Suppressor macrophage (primary cell): Measurements from ENCODE around the gene CLEC5A.
"Not testable (repeated sequence)": the region's sequence is repeated elsewhere in the genome, so short reads cannot be mapped to it uniquely, and the experiment has no call there.

ENCODE experiments used
- DNase-seq, 4 experiments: peaks; one replicate each; pipeline ENCODE4 v3.0.0-alpha.2; 2020 to 2022

CLEC5A gene

DNA sequence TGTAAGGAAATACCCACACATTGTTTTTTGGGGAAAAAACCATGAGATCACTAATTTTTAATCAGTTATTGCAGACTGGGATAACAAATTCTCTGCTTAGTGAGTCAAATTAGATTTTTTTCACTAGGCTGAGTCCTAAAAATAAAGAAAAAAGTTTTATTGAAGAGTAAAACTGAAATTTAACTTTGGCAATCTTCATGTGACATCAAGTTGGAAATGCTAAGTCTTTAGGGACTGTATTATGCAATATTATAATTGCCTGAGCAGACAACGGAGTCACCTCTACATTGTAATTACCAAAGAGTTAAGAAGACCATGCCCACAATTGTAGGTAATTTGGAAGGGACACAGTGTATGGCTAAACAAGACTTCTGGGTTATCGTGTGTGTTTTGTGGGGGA lies 2.2 kb upstream of the CLEC5A start:
- peak in 1 of 4 experiments; percentile 7 for DNase-seq

DNA sequence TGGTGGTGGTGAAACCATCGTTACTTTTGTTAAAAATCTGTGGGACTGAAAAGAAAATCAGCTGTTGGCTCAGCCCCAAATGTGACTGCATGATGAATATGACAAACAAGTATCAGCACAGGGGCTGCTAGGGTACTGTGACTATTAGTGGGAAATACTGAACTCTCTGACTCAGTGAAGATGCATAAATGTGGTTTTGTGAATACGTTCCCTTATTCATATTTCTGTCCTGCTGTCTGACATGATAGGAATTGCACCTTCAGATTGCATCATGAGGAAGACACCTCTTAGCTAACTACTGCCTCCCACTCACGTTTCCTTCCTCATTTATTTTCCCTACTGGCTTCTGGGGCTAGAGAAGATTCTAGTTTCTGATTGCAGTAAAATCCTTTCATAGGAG lies 1.4 kb downstream of the CLEC5A start:
- peak; percentile 74 to 96 (median 84) for DNase-seq

DNA sequence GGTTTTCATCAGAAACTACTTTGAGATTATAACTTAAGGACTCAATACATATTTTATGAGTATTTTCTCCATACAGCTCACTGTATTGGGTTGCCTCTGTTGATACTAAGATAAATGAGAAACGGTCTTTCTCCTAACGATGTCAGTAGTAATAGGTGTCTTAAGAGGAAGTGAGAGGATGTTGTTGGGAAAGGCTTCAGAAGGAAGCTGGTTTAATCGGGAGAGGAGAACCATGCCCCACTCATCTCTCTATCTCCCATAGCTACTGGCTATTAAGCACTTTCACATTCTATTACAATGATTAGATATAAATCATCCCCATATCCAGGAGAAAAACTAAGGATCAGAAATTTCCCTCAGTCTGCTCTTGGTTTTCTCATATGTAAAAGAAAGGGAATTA lies 2.0 kb downstream of the CLEC5A start:
- peak in 3 of 4 experiments; percentile 46 to 61 (median 59) for DNase-seq

DNA sequence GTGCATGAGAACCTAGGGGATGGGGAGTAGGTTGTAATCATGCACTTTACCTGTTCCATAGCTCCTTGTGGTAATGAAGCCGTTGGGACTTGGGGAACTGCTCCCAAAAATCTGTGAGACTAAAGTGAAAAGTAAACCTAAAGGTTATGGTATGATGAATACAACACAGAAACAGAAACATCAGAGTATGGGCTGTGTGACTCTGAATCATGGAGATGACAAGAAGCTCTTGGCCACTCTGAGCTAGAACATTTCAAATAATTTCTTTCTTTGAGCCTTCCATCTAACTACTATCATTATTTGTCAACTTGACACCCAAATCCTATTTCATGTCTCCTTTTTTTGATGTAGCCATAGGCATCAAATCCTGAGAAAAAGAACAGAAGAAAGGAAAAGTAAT lies 2.9 kb downstream of the CLEC5A start:
- DNase-seq, result peak in 1 of 4 experiments; percentile 6

DNA sequence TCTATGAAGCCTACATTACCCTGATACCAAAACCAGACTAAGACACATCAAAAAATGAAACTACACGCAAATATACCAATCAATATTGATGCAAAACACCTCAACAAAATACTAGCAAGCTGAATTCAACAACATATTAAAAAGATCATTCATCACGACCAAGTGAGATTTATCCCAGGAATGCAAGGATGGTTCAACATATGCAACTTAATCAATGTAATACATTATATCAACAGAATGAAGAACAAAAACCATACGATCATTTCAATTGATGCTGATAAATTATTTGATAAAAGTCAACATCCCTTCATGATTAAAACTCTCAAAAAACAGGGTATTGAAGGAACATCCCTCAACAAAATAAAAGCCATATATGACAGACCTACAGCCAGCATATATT lies 5.7 kb downstream of the CLEC5A start:
- peak in 1 of 4 experiments; percentile 9 for DNase-seq

DNA sequence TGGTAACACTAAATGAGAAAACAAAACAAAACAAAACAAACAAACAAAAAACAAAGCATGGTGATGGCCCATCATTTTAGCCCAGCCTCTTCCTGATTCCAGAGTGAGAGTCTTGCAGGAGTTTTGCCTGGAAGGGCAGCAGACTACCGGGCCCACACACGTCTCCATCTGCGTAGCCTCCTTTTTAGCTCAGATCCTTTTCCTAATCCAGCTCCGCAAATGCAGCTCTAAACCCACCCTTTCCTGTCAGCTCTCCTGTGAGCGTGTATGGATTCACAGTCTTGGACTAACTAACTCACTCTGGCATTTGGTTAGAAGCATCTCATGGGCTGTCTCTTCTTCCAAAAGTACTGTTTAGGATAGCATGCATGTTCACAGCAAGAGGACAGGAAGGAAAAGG lies 16.6 kb downstream of the CLEC5A start:
- no peak for DNase-seq

DNA sequence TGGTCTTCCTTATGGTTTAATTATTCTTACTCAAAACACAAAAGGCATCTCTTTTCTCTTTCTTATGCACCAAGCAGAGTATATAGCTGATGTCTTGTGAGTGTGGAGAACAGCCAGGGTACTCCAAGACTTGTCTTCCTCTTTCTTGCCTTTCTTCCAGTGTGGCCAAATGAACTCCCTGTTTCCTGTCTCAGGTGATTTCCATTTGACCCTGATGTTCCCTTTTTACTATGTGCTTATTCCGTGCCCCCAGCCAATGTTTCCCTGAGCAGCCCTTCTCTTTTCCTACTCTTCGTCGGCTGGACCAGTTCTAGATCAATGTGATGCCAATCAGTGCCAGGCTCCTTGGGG lies 18.0 kb downstream of the CLEC5A start:
- peak in 1 of 4 experiments; percentile 5 for DNase-seq

DNA sequence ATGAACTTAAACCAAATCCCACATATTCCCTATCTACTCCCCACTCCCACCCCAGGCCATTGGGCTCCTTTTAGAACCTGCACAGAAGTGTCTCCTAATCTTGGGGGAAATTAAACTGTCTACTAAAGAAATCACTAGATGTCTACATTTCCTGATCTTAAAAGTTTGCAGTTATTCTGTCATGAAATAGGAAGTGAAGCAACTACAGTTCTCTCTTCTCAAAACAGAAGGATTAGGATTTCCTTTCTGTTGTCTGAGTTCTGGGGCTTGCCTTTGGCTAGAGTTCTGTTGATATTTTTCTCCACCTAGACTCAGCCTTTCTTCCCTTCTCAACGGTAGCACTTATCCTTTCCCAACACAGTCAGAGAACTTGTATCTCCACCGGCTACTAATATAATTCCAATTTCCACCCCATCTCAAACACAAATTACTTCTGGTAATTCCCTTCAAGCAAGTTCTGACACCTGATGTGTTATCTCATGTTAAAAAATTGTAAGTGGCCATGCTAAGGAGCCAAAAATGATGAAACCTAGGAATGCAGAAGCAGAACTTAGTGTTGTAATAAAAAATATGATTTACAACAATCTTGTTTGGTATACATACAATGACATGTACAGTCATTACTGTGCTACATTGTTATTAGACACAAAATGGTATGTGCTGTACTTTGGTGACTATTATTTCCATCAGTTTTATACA lies 18.5 kb downstream of the CLEC5A start:
- peak in 2 of 4 experiments; percentile 40 to 62 for DNase-seq

DNA sequence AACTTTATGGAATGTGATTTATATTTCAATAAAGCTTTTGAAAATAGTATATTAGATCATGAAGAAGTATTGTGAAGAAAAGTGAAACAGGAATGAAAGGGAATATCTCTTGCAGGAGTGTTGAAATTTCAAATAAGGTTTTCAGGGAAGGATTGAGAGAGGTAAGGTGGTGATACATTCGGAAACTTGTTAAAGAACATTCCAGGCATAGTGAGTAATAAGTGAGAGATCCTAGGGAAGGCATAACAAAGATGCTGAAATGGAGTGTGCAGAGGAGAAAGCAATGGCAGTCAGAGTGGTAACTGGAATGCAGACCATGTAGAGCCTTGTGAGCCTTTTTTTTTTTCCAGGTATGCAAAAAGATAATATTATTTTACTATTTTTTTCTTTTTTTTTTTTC lies 26.5 kb downstream of the CLEC5A start:
- no peak for DNase-seq

DNA sequence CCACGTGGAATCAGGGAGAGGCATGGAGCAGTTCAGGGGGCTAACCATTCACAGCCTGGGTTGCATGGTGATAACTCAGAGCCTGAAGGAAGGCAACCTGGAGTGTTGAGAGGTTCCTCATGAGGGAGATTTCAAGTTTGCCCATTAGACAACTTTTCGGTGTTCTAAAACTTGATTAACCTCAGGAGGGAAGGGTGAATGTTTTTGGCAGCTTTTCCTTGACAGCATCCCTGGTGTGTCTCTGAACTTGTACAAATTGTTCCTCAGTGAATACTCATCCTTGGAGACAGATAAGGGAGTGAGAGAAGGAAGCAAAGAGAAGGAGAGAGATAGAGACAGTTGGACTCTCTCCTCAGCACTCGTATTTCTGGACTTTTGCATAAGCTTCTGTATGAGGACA lies 30.7 kb downstream of the CLEC5A start, which contains the start of gene OR9A4:
OR9A4 (plus strand) TSS at position 301 of the 400 bp plus-strand sequence. CDS start 2,477 bp downstream, outside the sequence.
- DNase-seq, result no peak

DNA sequence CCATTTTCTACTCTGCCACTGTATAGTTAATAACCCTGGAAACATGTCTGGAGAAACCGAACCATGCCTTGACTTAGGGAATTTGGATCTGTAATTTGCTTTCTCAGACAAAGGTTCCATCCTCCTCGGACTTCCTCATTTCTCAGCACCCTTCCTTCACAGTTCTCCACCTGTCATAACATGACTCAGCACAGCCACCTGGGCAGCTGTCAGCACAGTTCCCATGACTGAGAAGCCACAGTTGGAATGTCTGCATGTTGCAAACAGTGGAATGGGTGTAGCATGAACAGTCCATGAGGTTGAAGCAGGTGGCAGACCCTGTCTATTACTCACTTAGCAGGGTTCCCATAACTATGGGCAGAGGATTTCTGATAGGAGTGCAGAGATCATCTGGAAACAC lies 31.2 kb downstream of the CLEC5A start:
- DNase-seq, result no peak

DNA sequence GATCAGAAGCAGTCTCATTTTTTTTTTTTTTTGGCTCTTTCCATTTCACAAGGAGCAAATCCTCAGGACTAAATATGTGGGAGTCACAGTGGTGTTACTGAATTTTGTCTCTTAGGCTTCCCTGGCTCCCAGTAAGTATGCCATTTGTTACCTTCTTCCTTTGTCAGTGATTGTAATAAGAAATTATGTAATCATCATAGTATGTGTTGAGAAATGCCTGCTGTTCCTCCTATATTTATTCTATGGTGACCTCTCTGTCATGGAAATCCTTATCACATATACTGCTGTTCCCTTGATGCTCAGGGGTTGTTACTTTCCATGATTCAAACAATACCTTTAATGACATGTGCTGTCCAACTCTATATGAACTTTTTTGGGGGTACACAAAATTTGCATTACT lies 35.4 kb downstream of the CLEC5A start:
- peak in 2 of 4 experiments; percentile 39 to 42 for DNase-seq

DNA sequence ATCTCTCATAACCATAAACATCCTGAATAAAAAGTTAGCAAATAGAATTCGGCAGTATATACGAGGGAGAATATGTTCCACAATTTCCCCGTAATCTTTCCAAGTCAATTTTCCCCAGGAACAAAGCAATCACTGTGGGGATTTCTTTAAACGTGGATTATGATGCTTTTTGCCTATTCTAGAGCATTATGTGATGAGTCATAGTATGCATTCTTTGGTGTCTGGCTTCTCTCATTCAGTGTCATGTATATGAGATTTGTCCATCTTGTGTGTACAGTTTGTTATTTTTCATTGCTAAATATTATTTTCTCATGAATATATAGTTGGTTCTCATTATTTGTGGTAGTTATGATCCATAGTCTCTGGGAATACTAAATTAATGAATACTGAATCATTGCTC lies 40.5 kb downstream of the CLEC5A start:
- no peak for DNase-seq

DNA sequence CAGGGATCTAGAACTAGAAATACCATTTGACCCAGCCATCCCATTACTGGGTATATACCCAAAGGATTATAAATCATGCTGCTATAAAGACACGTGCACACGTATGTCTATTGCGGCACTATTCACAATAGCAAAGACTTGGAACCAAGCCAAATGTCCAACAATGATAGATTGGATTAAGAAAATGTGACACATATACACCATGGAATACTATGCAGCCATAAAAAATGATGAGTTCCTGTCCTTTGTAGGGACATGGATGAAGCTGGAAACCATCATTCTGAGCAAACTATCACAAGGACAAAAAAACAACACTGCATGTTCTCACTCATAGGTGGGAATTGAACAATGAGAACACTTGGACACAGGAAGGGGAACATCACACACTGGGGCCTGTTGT lies 47.4 kb downstream of the CLEC5A start:
- not testable (repeated sequence) for DNase-seq

DNA sequence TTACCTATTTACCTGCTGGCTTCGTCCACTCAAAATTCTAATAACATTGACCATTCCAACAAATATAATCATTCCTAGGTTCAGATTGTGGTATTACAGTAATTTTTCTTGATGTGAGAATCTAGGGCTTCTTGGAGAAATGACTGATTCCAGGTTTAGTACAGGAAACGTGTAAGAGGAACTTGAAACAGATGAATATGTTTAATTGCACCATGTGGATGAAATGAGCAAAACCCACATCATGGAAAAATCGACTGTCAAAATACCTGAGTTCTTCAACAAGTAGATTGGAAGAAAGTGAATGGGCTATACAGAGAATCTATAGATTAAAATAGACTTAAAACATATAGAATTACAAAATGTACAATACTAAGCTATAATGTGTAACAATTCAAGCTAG lies 55.4 kb downstream of the CLEC5A start:
- peak in 2 of 4 experiments; percentile 33 to 38 for DNase-seq

DNA sequence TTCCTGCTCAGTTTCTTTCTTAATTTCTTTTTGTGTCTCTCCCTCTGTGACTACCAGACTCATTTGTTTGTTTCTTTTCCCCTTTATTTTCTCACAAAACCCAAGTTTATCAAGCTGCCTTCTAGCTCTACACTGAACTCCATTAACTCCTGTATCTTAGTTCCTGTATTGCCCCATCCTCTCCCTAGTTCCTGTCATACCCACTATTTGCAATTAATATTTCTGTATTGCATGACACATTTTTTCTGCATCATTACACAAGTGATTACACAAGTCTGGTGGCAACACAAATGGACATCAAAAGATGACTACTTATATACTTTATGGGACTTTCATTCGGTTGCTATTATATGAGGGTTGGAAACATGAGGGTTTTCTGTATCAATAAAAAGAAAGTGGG lies 57.5 kb downstream of the CLEC5A start:
- peak; percentile 44 to 90 (median 76) for DNase-seq

DNA sequence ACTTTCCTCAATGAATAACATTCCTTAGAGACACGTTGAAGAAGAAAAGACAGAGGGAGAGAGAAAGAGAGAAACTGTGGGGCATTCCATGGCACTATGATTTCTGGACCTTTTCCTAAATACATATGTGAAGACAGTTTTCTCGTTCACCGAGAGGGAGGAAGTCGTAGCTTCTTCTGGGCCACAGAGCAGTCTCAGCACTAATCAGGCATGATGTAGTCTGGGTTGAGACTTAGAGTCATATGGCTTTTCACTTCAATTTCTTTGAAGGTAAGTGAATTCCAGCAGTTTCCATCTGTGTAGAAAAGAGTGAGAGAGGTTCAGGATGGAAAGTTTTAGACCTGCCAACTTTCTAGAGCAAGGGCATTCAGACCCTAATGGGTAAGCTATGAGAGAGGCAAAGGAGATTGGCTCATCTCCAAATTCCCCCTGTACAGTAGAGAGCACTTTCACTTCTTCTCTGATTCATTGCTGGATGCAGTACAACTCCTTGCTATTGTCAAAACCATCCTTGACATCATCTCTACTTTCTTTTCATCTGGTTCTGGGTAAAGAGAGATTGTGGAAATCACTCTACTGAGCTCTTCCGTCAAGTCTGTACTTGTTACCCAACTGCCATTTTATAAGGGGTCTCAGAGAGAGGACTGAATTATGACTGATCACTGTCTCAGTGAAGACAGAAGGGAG lies 62.1 kb downstream of the CLEC5A start:
- DNase-seq, result peak; percentile 21 to 58 (median 38)

DNA sequence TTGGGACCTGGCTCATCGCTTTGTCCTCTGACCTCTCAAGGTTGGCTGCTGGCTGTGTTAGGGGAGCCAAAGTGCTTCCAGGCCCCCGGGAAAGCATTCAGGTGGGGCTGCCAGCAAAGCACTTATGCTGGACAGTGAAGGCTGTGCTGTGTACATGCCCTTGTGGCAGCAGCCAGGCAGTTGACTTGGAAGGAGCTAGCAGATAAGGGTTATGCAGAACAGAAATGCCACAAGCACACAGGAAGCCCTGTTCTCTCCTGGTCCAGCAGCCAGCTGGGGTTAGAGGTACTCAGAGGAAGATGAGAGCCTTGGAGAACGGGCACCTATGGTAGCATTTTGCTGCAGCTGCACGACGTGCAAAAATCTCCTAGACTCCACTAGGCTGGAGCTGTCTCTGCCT lies 65.8 kb downstream of the CLEC5A start:
- DNase-seq, result no peak

DNA sequence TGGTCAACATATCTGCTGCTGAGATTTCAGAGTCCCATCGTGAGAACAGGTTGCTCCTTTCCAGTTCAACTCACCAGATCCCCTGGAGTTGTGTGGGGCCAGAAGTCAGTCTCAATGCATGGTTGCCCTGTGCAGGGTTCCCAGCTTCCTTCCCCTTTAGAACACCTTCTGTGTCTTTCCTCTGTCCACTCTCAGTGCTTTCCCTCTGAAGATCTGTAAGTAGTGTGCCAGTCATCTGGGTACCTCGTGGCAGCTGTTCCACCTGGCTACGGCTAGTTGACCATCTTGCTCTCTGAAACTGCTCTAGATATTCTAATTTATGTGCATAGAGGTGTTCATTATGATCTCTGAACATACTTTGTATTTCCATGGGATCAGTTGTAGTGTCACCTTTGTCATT lies 69.4 kb downstream of the CLEC5A start:
- no peak for DNase-seq
